ENCODE measurements around the gene PRRT4.
A peak's percentile ranks its signal among the peaks of the same experiment; 100 is the strongest.

Gene PRRT4

DNA sequence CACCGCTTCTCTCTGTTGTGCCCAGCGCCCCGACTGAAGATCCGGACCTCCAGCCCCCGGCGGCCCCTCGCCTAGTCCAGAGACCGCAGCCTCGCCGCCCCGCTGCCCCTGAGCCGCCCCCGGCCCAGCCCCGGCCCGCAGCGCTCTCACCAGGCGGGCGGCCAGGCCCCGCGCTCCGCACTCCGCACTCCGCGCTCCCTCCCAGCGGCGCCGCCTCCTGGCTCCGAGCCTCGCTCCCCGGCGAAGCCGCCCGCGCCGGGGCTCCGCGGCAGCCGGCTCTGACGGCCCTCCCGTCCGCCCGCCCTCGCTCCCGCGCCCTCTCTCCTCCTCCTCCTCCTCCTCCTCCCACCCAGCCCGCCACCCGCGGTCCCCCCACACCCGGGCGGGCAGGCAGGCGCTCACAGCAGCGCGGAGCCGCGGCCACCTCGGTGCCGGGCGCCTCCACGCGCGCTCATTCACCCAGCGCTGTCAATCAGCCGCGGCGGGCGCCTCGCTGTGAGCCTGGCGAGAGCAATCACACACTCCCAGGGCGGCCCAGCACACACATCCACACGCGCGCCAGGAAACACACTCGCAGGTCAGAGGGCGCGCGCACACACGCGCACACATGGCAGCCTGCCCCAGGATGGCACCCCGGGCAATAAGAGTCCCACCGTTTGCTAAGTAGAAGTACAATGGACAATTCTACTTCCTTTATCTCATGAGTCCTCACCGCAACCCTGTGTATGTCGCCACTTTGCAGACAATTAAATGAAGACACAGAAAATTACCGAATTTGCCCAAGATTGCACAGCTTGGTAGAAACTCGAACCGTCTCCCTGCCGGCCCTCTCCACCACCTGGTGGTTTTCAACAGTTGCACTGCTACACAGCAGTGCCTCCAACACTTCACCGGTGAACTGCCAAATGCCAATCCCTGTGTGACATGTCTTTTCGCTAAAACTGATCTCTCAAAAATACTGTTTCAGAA is at the start of gene PRRT4:
PRRT4 (minus strand) TSS at position 280 of the 969 bp plus-strand sequence.
- DNase-seq: peak; percentile 23

DNA sequence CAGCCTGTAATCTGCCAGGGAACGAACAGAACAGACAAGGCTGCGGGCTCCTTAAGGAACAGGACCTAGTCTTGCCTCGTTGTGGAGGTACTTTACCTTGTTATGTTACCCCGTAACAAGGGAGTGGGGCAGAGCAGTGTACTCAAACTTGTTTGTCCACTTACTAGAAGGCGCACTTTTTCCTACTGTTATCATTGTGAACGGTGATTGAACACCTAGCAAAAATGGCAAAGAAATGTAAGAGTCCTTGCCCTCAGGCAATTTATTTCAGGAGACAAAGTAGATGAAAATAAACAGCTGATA is 48.9 kb upstream of the PRRT4 start:
- DNase-seq: no peak

DNA sequence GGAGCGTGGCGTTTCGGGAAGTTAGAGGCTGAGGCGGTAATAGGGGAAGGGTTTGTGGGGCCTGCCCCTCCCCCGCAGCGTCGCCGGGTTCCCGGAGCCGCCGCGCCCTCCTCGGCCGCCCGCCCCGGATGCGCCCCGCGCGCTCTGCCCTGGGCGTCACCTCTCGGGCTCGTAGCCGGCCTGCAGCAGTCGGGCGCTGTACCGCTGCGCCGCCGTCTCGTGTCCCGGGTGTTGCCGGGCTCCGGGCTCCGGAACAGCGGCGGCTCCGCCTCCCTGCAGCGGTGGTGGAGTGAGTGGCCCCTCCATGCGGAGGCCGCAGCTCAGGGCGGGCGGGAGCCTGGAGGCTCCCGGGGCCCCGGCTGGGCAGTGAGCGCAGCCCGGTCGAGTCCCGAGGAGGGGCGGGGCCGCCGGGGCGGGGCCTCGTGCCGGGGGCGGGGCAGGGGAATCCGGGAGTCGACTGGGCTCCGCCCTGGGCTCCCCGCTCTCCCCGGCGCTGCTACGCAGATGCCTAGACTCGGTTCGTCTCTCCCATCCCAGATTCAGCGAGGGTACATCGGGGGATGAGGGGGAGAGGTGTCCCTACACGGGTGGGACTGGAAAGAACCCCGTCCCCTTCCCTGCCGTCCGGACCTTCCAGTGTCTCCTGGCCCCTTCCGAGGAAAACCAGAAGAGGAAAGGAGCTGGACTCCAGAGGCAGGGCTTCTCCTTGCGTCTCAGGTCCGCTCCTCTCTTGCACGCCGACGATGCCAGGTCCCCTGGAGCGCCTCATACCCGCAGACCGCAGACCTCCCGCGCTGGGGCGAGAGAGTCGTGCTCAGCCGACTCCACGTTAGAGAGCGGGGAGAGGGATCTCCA is 48.3 kb upstream of the PRRT4 start, which contains the start of gene IMPDH1:
IMPDH1 (minus strand) TSS at position 387 of the 855 bp plus-strand sequence; CDS start at position 306, 81 bp downstream.
- peak; percentile 84 for DNase-seq

GRCh38 chr7:128408709-128409595 is 47.5 kb upstream of the PRRT4 start:
- no peak for DNase-seq

GRCh38 chr7:128407751-128408708 is 46.5 kb upstream of the PRRT4 start:
- DNase-seq: no peak

GRCh38 chr7:128407233-128407589 is 45.7 kb upstream of the PRRT4 start:
- DNase-seq: no peak

- no peak for DNase-seq
Observed at GRCh38 chr7:128406314-128407232, 45.1 kb upstream of the PRRT4 start.

GRCh38 chr7:128405471-128406313 is 44.2 kb upstream of the PRRT4 start:
- DNase-seq: peak; percentile 47

GRCh38 chr7:128404886-128405470 is 43.5 kb upstream of the PRRT4 start:
- DNase-seq: no peak

DNA sequence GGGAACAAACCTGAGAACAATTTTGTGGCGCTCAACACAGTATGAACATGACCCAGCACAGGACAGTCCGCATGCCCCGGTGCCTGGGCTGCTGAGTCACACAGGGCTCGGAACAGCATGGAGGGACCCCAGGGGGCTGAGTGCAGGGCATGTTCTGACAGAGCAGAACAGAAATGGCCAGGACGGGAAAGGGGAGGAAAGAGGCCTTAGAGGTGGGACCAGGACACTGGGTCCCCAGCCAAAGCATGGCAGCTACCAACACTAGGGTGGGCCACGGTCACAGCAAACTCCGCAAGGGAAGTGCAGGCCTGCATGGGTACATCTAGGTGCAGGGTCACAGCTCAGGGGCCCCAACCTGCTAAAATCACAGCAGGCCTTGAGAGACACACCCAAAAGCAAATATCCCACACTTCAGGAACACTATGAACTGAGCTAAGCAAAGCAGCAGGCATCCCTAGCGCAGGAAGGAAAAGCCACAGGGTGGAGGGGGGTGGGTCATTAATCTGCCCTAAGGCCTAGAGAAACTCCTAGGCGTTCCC is 42.7 kb upstream of the PRRT4 start:
- DNase-seq: no peak

DNA sequence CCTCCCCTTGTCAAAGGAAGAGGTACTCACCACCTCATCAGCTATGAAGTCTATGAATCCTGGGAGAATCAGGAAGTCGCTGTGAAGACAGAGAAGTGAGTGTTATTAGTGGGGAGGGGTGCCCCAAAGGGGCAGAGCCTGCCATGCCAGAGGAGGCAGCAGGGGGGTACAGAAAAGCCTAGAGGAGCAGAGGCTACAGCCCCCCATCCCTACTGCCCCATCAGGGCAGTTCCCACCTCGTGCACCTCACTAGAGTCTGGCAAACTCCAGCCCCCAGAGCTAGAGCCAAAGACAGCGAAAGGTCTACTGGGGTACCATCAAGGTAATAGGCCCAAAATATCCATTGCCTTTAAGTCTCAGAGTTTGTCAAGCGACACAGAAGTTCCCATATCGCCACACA is 42.2 kb upstream of the PRRT4 start:
- DNase-seq: no peak

DNA sequence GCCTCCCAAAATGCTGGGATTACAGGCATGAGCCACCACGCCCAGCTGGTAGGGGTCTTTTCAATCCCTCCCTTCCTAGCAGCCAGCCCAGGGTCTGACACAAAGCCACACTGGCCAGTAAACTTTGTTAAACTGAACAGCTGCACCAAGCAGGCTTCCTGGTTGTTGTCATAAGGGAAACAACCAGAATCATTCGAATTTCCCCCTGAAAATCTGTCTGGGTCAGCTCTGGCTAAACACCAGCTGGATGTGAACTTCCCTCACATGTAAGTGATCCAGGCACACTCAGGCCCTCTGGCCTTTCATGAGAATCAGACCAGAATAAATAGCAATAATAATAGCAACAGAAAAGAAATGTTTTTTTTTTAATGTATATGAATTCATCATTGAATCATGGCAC is 40.9 kb upstream of the PRRT4 start:
- no peak for DNase-seq

- no peak for DNase-seq
Observed at GRCh38 chr7:128400566-128400965, 39.1 kb upstream of the PRRT4 start.

- DNase-seq: no peak
Observed at GRCh38 chr7:128399991-128400390, 38.5 kb upstream of the PRRT4 start.

DNA sequence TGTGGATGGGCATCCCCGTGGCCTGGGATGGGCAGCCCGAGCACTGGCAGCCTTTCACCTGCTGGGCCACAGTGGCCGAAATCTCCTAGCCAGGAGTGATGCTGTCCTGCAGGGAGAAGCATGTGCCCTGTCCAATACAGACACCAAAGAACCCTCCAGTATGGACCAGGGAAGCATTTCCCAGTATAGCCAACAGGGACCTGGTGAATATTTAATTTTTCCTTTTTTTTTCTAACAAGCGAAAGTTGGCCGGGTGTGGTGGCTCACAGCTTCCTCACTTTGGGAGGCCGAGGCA is 37.3 kb upstream of the PRRT4 start:
- no peak for DNase-seq

DNA sequence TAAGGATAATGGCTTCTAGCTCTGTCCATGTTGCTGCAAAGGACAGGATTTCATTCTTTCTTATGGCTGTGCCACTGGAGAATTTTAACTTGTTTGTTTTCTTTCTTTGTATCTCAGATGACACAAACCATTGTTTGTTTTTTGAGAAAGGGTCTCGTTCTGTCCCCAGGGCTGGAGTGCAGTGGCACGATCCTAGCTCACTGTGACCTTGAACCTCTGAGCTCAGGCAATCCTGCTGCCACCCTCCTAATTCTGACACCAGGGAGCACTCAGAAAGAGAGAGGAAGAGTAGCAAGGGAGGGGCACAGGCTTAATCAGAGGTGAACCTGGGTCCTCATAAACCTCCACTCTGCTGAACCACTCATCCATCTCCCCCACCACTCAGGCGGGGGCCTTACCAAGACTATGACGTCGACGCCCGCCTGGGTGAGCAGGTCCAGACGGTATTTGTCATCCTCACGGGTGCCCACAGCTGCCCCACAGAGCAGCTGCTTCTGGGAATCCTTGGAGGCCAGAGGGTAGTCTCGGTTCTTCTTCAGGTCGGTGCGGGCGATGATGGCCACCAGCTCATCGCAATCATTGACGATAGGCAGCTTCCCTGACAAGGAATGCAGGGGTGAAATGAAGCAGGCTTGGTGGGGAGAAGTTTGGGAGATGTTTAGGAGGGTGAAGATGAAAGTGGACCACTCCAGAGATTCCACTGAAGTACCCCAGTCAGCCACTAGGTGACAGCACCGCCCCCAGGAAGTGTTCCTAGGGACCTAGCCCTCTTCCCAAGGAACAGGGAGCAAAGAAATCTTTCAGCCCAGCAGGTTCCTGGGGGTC is 36.7 kb upstream of the PRRT4 start:
- peak; percentile 44 for DNase-seq

DNA sequence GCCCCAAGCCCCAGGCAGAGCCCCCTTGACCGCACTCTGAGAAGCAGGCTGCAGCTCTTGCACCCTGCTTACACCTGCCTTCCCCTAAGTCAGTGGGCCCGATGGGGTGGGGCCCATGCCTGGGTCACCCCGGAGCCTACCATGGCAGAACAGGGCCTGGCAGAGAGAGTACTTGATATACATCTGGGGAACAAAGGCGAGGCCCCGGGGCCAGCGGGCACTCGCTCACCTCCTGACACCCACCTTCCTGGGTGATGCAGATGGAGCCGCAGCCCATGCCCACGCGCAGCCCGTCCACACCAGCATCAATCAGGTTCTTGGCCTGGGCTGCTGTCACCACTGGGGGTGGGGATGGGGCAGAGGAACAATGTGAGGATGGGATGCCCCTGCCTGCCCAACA is 34.9 kb upstream of the PRRT4 start:
- no peak for DNase-seq

GRCh38 chr7:128395748-128396147 is 34.3 kb upstream of the PRRT4 start:
- DNase-seq: no peak

All from stimulated activated CD4-positive, alpha-beta T cell treated with anti-CD3 and anti-CD28 coated beads, Interleukin-4, amount 100 ng/mL, for 24 hours (primary cell).